Liver (tissue), 9 donors: ENCODE data around the gene MSMP. TPM values are rescaled to one million over a fixed set of nuclear protein-coding genes. Genes with fewer than 3 reads are reported as not detected.

Experiments used
- DNase-seq: peaks from one replicate; pipeline ENCODE4 v3.0.0-alpha.2; 2017; ENCODE audit warnings: low spot score
- H3K27ac ChIP-seq, 2 donors: one replicate each; pipeline ENCODE4 v1.7.0; 2013; ENCODE audit warnings: inconsistent platforms in 2 of 2, low read length in 2 of 2, control low read depth in 1 of 2, low read depth in 1 of 2, mild to moderate bottlenecking in 1 of 2
- H3K27me3 ChIP-seq, 4 donors: one replicate each; pipeline versions ENCODE4 v1.6.1 to v1.7.0; 2013; ENCODE audit warnings: low read length in 3 of 4, inconsistent platforms in 1 of 4, mild to moderate bottlenecking in 1 of 4, moderate library complexity in 1 of 4; ENCODE audit not compliant: control insufficient read depth in 4 of 4, insufficient read depth in 4 of 4
- H3K36me3 ChIP-seq, 4 donors: one replicate each; pipeline versions ENCODE4 v1.6.1 to v1.7.0; 2013; ENCODE audit warnings: low read length in 3 of 4, mild to moderate bottlenecking in 3 of 4, low read depth in 1 of 4, moderate library complexity in 1 of 4; ENCODE audit not compliant: control insufficient read depth in 4 of 4, insufficient read depth in 3 of 4
- H3K4me1 ChIP-seq, 4 donors: one replicate each; pipeline versions ENCODE4 v1.6.1 to v1.7.0; 2013; ENCODE audit warnings: low read length in 3 of 4, mild to moderate bottlenecking in 3 of 4, moderate library complexity in 1 of 4; ENCODE audit not compliant: control insufficient read depth in 4 of 4, insufficient read depth in 4 of 4
- H3K4me3 ChIP-seq, 3 donors: one replicate each; pipeline versions ENCODE4 v1.6.1 to v1.7.0; 2013; ENCODE audit warnings: low read length in 3 of 3, control low read depth in 1 of 3, low read depth in 1 of 3, mild to moderate bottlenecking in 1 of 3
- H3K9ac ChIP-seq, 2 donors: one replicate each; pipeline ENCODE4 v1.7.0; 2013; ENCODE audit warnings: low read length in 2 of 2, mild to moderate bottlenecking in 2 of 2, moderate library complexity in 2 of 2, control low read depth in 1 of 2, low read depth in 1 of 2
- H3K9me3 ChIP-seq, 4 donors: one replicate each; pipeline versions ENCODE4 v1.6.1 to v1.7.0; 2013; ENCODE audit warnings: low read length in 3 of 4; ENCODE audit not compliant: control insufficient read depth in 4 of 4
- EGR1 ChIP-seq, 2 donors: IDR thresholded peaks; 2 replicates each; pipeline ENCODE4 v1.6.1; 2016 to 2018; ENCODE audit warnings: antibody characterized with exemption in 2 of 2, low read depth in 2 of 2
- FOXA1 ChIP-seq: IDR thresholded peaks from 2 replicates; pipeline ENCODE4 v1.6.1; 2016; ENCODE audit warnings: antibody characterized with exemption
- FOXA2 ChIP-seq: IDR thresholded peaks from 2 replicates; pipeline ENCODE4 v1.6.1; 2016; ENCODE audit warnings: antibody characterized with exemption
- GABPA ChIP-seq, 2 donors: IDR thresholded peaks in 1 of 2; conservative IDR thresholded peaks in 1 of 2; 2 replicates each; pipeline ENCODE4 v1.6.1; 2016; ENCODE audit warnings: antibody characterized with exemption in 2 of 2, mild to moderate bottlenecking in 1 of 2, moderate library complexity in 1 of 2
- HNF4A ChIP-seq, 2 donors: conservative IDR thresholded peaks; 2 replicates each; pipeline ENCODE4 v1.6.1; 2016; ENCODE audit warnings: antibody characterized with exemption in 2 of 2, mild to moderate bottlenecking in 2 of 2
- HNF4G ChIP-seq: IDR thresholded peaks from 2 replicates; pipeline ENCODE4 v1.6.1; 2016; ENCODE audit warnings: antibody characterized with exemption
- JUND ChIP-seq, 2 donors: IDR thresholded peaks; 2 replicates each; pipeline ENCODE4 v1.6.1; 2016; ENCODE audit warnings: antibody characterized with exemption in 2 of 2
- RXRA ChIP-seq, 2 donors: IDR thresholded peaks; 2 replicates each; pipeline ENCODE4 v1.6.1; 2017 to 2018; ENCODE audit warnings: antibody characterized with exemption in 2 of 2, mild to moderate bottlenecking in 1 of 2
- SP1 ChIP-seq: IDR thresholded peaks from 2 replicates; pipeline ENCODE4 v1.6.1; 2018; ENCODE audit warnings: antibody characterized with exemption, mild to moderate bottlenecking
- TAF1 ChIP-seq: conservative IDR thresholded peaks from 2 replicates; pipeline ENCODE4 v1.6.1; 2016; ENCODE audit warnings: antibody characterized with exemption, mild to moderate bottlenecking
- YY1 ChIP-seq: IDR thresholded peaks from 2 replicates; pipeline ENCODE4 v1.6.1; 2016; ENCODE audit warnings: antibody characterized with exemption, mild to moderate bottlenecking
- WGBS: extraction: QIAGEN DNeasy Blood & Tissue Kit; methylation state at CpG from one replicate; pipeline ENCODE4 v1.1.7; 2013; 5-methylcytosine and 5-hydroxymethylcytosine counted together
- polyA plus RNA-seq, 2 donors: library from polyadenylated mRNA; stranded (reverse) in 1 of 2; unstranded in 1 of 2; fragments of 200-250 nt in 1 of 2; fragments of >200 nt in 1 of 2; fragmentation: Nextera tagmentation in 1 of 2; extraction: Ambion mirVana in 1 of 2; gene quantifications; one replicate each; pipeline versions ENCODE4 v1.2.1 to v1.2.3, GENCODE V29; 2013 to 2015
- total RNA-seq, 2 donors: library from RNA; depleted of rRNA; stranded (reverse); fragments of >200 nt; gene quantifications; one replicate each; pipeline ENCODE4 v1.2.3, GENCODE V29; 2014
- TF ChIP-seq, protein P1 (sequence below): fragments of 150-350 bp; IDR thresholded peaks from 2 replicates; pipeline ENCODE4 v1.5.1; 2017; ENCODE audit warnings: improper control_type of control experiment, low read depth, low read length; ENCODE audit not compliant: missing input control
- TF ChIP-seq, protein P2 (sequence below): IDR thresholded peaks from 2 replicates; pipeline ENCODE4 v1.6.1; 2016; ENCODE audit warnings: antibody characterized with exemption, mild to moderate bottlenecking
- TF ChIP-seq, protein P3 (sequence below): IDR thresholded peaks from 2 replicates; pipeline ENCODE4 v1.6.1; 2016; ENCODE audit warnings: antibody characterized with exemption
- TF ChIP-seq, protein P4 (sequence below): IDR thresholded peaks from 2 replicates; pipeline ENCODE4 v1.6.1; 2016; ENCODE audit warnings: antibody characterized with exemption
- donor health status: healthy.
- donor health status: healthy.
- donor health status: healthy.
- donor health status: healthy.
- donor health status: healthy.

Gene MSMP
- total and polyA plus RNA-seq, 4 donors = not detected

DNA sequence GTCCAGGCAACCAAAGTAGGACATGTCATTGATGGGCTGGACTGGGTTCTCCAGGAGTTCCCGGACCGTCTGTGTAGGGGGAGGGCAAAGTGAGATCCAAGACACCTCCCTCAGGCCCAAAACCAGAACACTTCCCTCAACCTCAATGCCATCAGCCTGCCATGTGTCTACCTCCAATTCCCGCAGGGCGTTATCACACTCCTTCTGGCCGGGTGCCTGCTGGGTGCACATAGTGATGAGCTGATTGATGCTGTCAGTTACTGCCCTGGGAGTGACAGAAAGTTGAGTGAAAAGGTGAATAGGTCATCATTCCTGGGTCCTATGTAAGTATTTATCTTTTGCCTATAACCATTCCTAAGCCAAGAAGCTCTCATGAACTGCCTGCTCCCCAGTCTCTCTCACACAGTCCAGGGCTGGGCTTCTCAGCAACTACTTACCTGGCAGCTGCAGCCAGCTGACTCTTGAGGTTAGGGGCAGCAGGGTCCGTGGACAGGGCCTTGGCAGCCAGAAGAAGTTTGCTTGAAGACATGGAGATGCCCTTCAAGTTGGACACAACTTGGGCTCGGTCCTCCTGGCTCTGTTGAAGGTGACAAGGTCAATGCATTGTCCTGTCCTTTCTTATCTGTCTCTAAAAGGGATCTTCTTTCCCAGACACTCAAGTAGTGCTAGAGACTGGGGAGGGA is 43.1 kb downstream of the MSMP start:
- H3K9me3 ChIP-seq = no peaks in the 10 kb centered on the region
- TF ChIP-seq YY1 (no peak), TAF1 (no peak), GABPA (IDR thresholded peaks at IDR 0.05 in 1 of 2, conservative IDR thresholded peaks at IDR 0.05 in 1 of 2) (no peak), FOXA1 (no peak), HNF4A (conservative IDR thresholded peaks at IDR 0.05) (no peak), FOXA2 (no peak), EGR1 (IDR thresholded peaks at IDR 0.05; ENCODE audit: low read depth in 2 of 2) (no peak), HNF4G (no peak), RXRA (IDR thresholded peaks at IDR 0.05) (no peak)
- TF ChIP-seq, protein P1, sequence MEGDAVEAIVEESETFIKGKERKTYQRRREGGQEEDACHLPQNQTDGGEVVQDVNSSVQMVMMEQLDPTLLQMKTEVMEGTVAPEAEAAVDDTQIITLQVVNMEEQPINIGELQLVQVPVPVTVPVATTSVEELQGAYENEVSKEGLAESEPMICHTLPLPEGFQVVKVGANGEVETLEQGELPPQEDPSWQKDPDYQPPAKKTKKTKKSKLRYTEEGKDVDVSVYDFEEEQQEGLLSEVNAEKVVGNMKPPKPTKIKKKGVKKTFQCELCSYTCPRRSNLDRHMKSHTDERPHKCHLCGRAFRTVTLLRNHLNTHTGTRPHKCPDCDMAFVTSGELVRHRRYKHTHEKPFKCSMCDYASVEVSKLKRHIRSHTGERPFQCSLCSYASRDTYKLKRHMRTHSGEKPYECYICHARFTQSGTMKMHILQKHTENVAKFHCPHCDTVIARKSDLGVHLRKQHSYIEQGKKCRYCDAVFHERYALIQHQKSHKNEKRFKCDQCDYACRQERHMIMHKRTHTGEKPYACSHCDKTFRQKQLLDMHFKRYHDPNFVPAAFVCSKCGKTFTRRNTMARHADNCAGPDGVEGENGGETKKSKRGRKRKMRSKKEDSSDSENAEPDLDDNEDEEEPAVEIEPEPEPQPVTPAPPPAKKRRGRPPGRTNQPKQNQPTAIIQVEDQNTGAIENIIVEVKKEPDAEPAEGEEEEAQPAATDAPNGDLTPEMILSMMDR = no peak
- TF ChIP-seq, protein P2, sequence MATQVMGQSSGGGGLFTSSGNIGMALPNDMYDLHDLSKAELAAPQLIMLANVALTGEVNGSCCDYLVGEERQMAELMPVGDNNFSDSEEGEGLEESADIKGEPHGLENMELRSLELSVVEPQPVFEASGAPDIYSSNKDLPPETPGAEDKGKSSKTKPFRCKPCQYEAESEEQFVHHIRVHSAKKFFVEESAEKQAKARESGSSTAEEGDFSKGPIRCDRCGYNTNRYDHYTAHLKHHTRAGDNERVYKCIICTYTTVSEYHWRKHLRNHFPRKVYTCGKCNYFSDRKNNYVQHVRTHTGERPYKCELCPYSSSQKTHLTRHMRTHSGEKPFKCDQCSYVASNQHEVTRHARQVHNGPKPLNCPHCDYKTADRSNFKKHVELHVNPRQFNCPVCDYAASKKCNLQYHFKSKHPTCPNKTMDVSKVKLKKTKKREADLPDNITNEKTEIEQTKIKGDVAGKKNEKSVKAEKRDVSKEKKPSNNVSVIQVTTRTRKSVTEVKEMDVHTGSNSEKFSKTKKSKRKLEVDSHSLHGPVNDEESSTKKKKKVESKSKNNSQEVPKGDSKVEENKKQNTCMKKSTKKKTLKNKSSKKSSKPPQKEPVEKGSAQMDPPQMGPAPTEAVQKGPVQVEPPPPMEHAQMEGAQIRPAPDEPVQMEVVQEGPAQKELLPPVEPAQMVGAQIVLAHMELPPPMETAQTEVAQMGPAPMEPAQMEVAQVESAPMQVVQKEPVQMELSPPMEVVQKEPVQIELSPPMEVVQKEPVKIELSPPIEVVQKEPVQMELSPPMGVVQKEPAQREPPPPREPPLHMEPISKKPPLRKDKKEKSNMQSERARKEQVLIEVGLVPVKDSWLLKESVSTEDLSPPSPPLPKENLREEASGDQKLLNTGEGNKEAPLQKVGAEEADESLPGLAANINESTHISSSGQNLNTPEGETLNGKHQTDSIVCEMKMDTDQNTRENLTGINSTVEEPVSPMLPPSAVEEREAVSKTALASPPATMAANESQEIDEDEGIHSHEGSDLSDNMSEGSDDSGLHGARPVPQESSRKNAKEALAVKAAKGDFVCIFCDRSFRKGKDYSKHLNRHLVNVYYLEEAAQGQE = no peak
- TF ChIP-seq, protein P3, sequence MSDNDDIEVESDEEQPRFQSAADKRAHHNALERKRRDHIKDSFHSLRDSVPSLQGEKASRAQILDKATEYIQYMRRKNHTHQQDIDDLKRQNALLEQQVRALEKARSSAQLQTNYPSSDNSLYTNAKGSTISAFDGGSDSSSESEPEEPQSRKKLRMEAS = no peak
- TF ChIP-seq, protein P4, sequence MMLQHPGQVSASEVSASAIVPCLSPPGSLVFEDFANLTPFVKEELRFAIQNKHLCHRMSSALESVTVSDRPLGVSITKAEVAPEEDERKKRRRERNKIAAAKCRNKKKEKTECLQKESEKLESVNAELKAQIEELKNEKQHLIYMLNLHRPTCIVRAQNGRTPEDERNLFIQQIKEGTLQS = no peak
- H3K9ac ChIP-seq = no peak overlapping the region
- no peak overlapping the region for H3K4me3 ChIP-seq
- H3K27me3 ChIP-seq = no peaks in the 10 kb centered on the region
- no peak for DNase-seq
- 89% methylated on average over 7 of the region's 7 CpGs for whole genome bisulfite sequencing
- no peaks in the 10 kb centered on the region for H3K4me1 ChIP-seq
- no peak overlapping the region for H3K27ac ChIP-seq
- H3K36me3 ChIP-seq = peaks cover 51 to 92% (median 82%) of the 10 kb centered on the region in 4 donors

DNA sequence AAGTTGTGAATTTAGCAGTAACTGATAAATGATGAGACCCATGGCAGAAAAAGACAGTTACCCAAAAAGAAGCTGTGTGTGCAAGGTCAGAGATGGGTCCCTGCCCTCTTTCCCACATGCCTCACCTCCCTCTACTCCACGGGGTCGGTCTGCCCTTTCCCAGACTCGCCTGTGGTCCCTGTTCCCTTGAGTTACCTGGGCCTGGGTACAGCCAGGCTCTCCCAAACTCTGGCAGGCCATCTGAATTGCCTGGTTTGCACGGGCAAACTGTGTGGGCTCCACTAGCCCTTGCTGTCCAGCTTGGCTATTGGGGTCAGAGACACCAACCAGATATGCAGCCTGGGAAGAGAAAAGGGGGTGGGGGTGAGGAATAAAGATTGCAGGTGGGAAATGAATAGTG is 45.9 kb downstream of the MSMP start:
- Histone ChIP-seq H3K9me3 (no peaks in the 10 kb centered on the region), H3K27me3 (no peaks in the 10 kb centered on the region), H3K9ac (no peak overlapping the region), H3K27ac (no peak overlapping the region), H3K36me3 (peaks cover 55 to 94% (median 86%) of the 10 kb centered on the region in 4 donors), H3K4me3 (no peak overlapping the region), H3K4me1 (no peaks in the 10 kb centered on the region)
- DNase-seq = no peak
- 95% methylated on average over 4 of the region's 4 CpGs for WGBS
- TF ChIP-seq SP1 = no peak
- no peak for TF ChIP-seq JUND (IDR thresholded peaks at IDR 0.05)
- TF ChIP-seq, protein P4 = no peak
